Measurements from ENCODE around the gene DPY30.
A peak's percentile ranks its signal among the peaks of the same experiment; 100 is the strongest.
"Not testable (repeated sequence)": the region's sequence is repeated elsewhere in the genome, so short reads cannot be mapped to it uniquely, and the experiment has no call there.

DPY30 gene

GRCh38 chr2:32039447-32040219 is at the start of gene DPY30:
Gene DPY30, minus strand, starts transcription at chr2:32039805. Its CDS starts 349 bp downstream, at chr2:32039456.
- DNase-seq: peak; percentile 80 to 91

GRCh38 chr2:32074134-32074506 is 34.5 kb upstream of the DPY30 start:
- DNase-seq: no peak

- no peak for DNase-seq
Measured at GRCh38 chr2:32067549-32067948, 27.9 kb upstream of the DPY30 start.

- no peak for DNase-seq
Measured at GRCh38 chr2:32064713-32065112, 25.1 kb upstream of the DPY30 start.

- DNase-seq: no peak
Measured at GRCh38 chr2:32064021-32064601, 24.5 kb upstream of the DPY30 start.

GRCh38 chr2:32063310-32064020 is 23.9 kb upstream of the DPY30 start, which contains the start of gene SPAST:
Gene SPAST, plus strand, starts transcription at chr2:32063556. Its CDS starts 276 bp downstream, at chr2:32063832.
- peak; percentile 95 to 97 for DNase-seq

- DNase-seq: peak; percentile 16 to 19
Measured at GRCh38 chr2:32061973-32062861, 22.6 kb upstream of the DPY30 start.

GRCh38 chr2:32061430-32061829 is 21.8 kb upstream of the DPY30 start:
- DNase-seq: no peak

GRCh38 chr2:32060266-32060665 is 20.7 kb upstream of the DPY30 start:
- no peak for DNase-seq

- DNase-seq: no peak
Measured at GRCh38 chr2:32058130-32058529, 18.5 kb upstream of the DPY30 start.

- not testable (repeated sequence) for DNase-seq
Measured at GRCh38 chr2:32054583-32054982, 15.0 kb upstream of the DPY30 start.

GRCh38 chr2:32051836-32052439 is 12.3 kb upstream of the DPY30 start:
- no peak for DNase-seq

GRCh38 chr2:32043561-32043960 is 4.0 kb upstream of the DPY30 start:
- DNase-seq: no peak

GRCh38 chr2:32034198-32034887 is 5.3 kb downstream of the DPY30 start:
- DNase-seq: not testable (repeated sequence)

- not testable (repeated sequence) for DNase-seq
Measured at GRCh38 chr2:32018789-32019482, 20.7 kb downstream of the DPY30 start.

- DNase-seq: no peak
Measured at GRCh38 chr2:32012872-32013271, 26.7 kb downstream of the DPY30 start.

GRCh38 chr2:32011485-32011960 is 28.1 kb downstream of the DPY30 start:
- no peak for DNase-seq

GRCh38 chr2:32010670-32011484 is 28.7 kb downstream of the DPY30 start, which contains the start of gene MEMO1:
Gene MEMO1, minus strand, starts transcription at chr2:32011008. Its CDS starts 761 bp downstream, at chr2:32010247.
- DNase-seq: peak; percentile 87 to 96

GRCh38 chr2:32010280-32010669 is 29.3 kb downstream of the DPY30 start:
- DNase-seq: not testable (repeated sequence)

Data from SHP77 (cell line).